HG03460 (cell line): Measurements from ENCODE around the gene ZNF385B.

ENCODE experiments used
- ATAC-seq: cut with Tn5 transposase; IDR thresholded peaks from one replicate; pipeline ENCODE4 v1.9.1; 2021; ENCODE audit not compliant: unreplicated experiment

Gene ZNF385B

DNA sequence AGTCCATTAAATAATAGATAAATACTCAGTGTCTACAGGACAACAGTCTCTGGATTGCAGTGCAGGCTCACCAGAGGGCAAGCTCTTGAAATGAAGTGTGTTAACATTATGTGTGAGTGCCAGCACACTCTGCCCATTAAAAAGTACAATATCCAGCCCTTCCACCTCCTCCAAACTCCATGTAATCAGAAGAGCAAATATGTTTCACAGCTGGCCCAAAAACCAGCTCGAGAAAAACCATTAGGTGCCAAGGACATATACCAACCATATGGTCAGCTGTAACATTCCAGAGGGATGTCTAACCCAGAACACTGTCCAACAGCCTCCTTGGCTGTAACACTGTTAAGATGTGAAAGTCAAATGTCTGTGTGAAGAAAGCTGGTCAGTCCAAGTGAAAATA lies 112.2 kb downstream of the ZNF385B start:
- no peak for ATAC-seq

DNA sequence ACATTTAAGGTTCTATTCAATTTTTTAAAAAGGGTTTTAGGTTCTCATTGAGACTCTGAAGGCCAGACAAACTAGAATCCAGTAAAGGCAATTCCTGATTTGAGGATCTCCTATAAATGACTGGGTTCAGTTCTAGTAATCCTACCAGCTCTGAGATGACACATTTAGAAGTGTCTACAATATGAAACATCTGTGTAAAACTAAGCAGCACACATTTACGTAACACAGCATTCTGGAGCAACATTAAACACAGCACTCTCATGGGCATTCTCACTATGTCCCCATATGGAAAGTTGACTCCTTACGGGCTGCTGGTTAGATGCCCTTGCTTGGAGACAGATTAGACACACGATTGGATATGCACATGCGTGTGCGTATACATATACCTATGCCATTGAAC lies 114.4 kb downstream of the ZNF385B start:
- ATAC-seq: no peak

DNA sequence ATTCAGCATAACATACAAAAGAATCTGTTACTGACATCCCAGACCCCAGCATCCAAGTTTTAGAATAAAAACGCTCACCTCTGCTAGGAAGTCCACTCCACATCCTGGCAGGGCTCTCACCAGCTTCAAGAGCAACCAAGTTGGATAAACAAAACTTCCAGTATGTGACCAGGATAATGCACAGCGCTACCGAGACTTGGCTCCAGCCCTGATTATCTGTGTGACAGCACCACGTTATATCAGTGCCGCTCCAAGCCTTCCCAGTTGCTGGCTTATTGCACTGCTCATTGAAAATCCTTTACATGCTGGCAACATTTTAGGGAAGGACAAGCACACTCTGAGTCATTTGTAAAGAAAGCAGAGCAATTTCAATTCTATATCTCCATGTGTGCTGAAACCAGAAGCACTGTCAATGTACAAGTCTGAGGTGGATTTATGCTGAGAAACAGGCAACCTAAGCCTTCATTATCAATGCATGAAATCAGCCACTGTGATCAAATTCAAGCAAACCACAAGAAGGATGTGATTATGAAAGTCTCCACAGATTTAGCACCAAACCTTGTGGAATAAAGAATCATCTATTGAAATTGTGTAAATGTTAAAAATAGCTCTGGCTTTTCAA lies 115.7 kb downstream of the ZNF385B start:
- ATAC-seq: no peak

DNA sequence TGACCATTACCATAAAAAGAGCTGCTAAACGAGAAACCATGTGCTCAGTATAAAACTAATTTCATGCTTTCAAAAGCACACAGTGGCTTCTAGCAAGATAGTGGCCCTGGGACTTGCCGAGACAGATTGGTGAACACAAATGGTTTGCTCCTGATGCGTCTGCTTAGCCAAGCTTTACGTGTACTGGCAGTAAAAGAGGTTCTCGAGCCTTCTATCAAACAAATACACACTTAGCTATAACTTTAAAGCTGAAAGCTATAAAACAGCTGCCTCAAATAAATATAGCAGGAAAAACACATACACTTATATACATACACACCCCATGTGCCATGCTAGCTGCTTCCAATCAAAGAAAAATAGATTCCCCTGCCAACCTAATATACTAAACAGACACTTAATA lies 117.0 kb downstream of the ZNF385B start:
- ATAC-seq: no peak

DNA sequence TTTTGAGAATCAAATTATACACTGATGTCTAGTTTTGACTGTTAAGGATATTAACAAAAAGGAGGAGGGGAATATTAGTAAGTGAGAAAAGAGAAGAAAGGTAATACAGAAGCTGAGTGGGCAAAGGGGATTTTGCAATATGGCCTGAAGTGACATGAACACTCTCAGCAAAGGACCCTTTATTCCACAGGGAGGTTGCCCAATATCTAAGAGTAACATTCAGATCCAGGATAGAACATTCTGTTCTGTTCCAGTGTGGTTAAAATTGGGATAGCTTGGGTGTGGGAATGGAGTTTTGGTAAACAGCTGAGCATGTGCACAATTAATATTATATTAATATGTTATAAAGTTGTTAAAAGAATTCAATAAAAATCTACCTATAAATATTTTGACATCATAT lies 120.1 kb downstream of the ZNF385B start:
- no peak for ATAC-seq

DNA sequence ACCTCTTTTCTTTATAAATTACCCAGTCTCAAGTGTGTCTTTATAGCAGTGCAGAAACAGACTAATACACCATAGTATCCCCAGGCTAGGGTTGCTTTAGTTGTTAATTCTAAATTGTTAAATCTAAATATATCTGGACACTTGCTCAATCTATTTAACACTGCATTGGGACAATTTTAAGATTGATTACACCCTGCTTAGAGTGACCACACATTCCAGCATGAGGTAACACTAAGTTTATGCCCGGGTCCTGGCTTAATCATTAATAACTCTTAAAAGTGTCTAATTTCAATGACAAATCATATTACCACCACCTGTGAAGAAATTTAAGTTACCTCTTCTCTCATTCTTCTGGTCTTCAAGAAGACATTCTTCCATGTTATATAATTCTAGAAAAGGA lies 131.4 kb downstream of the ZNF385B start:
- no peak for ATAC-seq

DNA sequence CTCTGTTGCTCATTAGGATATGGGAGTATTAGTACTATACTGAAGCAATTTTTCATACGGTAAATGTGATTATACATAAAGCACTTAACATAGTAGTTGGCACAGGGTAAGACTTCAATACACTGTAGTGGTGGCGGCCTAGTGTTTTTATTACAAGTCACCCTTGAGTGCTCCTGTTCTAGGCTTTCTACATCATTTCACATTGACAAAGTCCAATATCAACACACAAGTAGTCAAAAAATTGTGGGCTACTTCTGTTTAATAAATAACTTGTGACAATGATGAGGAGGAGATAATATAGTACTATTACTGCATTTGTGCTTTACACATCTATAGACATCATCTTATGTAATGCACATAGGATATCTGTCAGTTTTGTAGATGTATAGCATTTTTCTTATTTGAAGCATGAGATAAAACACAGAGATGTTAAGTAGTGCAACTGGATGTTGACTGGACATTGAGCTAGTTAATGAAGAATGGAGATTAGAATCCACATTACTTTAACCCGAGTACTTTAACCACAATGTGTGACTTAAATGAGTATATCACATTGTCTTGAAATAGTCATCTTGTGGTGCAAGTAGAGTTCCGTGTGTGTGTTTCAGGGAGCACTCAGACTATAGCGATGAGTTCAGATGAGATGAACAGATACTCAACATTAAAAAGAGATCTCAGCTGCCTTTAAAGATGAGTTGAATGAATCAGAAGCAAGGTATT lies 134.8 kb downstream of the ZNF385B start:
- ATAC-seq: no peak

DNA sequence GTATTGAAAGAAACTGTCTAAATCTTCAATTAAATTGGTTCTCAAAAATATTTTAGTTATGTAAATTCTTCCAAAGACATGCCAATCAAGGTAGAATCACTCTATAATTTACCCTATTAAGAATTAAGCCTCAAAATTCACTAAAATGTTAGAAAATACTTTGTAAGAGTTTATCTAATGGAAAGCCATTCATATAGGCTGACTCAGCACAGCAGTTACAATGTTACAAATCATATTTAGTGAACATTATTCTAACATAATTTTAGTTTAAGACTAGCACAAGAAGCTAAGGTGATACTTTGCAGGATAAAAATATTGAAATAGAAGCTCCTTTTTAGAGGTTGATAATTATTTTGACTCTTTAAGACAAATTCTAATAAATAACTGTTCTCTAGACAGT lies 137.0 kb downstream of the ZNF385B start:
- no peak for ATAC-seq

DNA sequence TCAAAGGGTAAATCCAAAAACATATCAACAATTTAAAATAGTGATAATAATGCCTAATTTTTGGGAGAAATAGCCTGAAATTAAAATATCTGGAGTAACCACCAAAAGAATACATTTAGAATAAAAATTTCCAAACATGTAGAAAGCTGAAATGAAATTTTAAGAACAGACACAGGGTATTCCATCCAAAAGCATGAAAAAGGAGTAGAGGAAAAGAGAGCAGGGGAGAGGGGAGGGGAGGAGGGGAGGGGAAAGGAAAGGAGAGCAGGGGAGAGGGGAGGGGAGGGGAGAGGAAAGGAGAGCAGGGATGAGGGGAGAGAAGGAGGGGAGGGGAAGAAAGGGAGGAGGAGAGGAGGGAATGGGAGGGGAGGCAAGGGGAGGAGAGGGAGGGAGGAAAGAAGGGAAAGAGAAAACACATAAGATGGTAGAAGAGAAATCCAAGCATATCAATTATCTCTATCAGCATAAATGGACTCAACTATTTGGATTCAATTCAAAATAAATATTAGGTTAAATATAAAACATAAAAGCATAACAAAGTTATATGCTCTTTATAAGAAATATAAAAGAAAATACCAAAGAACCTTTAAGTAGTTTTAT lies 141.1 kb downstream of the ZNF385B start:
- ATAC-seq: no peak

DNA sequence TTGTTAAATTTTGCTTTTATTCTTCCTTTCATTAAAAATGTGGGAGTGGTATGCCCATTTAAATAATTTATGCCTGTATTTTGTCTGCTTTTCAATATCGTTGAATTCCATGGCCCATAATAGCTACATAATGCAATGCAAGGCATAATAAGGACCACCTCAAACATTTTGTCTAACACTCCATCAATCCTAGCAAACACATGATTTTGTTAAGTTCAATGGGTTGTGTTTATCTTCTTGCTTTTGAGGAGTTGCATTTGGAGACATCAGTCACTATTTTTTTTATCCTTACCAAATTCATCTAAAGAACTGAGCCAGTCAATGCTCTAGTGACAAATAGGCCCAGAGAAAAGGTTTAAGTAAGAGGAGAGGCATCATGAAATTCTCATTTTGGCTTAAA lies 145.5 kb downstream of the ZNF385B start:
- no peak for ATAC-seq

DNA sequence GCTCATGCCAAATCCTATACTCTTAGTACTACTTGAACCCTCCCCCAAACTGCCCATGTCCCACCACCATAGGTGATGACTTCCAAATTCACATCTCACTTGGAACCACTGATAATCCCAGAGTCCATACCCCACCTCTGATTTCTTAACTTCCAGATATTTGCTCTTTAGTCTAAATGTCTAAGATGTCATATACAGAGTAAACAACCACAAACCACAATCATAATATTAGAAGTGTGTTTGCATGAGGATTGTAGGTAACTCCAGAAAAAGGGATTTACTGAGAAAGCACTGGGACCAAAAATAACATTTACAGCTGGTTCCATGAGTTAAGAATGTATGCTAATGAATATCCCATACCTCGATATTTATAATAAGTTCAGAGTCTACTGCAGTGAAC lies 146.2 kb downstream of the ZNF385B start:
- ATAC-seq: no peak

DNA sequence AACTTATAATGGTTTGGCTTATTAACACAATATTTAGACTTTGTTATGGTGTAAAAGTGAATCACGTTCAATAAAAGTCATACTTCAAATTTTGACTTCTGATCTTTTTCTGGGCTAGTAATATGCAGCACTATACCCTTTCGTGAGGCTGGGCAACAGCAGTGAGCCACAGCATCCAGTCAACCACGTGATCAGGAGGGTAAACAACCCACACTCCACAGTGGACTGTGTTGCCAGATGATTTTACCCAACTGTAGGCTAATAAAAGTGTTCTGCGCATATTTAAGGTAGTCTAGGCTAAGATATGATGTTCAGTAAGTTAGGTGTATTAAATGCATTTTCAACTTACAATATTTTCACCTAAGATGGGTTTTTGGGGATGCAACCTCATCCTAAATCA lies 148.6 kb downstream of the ZNF385B start:
- no peak for ATAC-seq

DNA sequence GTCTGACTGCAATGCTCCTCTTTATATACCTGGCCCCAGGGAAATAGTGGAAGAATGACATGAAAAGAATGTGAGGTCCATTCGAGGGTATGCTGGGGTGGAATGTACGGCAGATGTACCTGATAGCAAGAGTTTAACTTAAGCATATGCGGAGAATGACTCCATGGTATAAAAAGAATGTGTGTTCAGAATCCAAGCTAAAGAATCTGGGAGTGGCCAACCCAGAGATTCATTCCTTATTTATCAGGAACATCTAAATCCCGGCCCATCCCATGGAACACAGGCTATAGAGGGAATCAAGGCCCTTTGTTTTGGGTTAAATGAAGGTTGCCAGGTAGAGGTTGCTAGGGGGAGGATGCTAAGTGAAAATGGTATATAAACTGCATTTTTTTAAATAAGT lies 150.0 kb downstream of the ZNF385B start:
- ATAC-seq: no peak

DNA sequence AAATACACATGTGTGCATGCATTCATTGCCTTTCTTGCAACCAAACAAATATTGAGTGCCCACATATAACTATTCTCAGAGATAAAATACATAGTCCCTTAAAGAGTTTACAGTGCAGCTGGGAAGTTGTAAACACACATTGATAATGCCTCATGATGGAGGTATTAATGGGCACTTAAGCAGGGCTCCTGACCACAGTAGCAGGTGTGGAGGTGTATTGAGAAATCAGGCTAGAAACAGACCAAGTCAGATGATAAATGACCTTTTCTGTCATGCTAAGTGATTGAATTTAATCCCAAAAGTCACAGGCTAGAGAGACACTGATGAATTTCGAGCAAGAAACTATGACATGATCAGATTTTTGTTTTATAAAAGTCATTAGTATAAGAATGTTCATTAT lies 157.7 kb downstream of the ZNF385B start:
- no peak for ATAC-seq

DNA sequence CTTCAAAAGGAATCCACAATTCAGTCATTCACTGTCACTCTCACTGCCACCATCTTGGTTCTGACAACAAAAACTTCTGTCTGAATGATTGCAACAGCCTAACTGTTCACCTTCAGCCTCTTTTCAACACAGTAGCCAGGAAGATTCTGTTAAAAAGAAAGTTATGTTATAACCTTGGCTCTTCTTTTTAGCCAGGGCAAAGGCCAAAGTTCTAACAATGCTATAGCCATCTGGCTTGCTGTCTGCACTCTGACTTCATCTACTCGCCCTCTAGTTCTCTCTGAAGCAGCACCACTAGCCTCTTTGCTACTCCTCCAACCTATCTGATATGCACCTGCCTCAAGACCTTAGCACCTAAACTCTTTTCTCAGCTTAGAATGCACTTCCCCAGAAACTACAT lies 158.5 kb downstream of the ZNF385B start:
- no peak for ATAC-seq

DNA sequence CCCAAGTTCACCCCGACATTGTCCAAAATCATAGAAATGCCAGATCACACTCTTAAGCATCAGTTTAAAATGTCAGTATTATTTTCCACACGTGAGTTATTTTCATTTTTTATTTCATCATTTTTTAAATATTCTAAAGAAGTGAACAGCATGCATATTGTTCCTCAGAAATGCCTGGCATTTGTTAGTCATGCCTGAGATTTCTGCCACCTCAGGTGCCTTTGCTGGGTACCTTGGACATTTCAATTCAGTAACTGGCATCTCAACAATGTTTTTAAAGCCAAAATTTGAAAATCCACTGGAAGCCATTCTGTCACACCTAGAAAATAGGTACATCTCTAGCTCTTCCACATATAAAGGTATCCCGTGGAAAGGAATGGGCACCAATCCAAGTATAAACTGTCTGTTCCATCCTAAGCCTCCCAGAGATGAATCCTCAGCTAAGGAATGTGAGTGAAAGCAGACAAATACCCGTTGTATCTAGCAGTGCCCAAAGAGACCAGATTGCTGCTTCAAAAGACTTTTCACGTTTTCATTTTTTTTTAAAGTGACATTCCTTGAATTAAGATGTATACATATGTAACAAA lies 159.8 kb downstream of the ZNF385B start:
- no peak for ATAC-seq

DNA sequence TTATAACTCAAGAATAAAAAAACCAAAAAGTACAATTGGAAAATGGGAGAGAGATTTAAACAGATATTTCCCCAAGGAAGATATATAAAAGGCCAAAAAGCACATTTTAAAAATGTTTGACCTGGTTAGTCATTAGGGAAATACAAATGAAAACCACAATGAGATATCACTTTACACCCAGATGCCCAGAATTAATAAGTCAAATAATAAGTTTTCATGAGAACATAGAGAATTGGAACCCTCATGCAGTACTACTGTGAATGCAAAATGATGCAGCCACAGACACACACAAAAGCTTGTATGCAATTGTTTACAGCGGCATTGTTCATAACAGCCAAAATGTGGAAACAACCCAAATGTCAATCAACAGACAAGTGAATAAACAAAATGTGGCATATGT lies 165.9 kb downstream of the ZNF385B start:
- no peak for ATAC-seq

DNA sequence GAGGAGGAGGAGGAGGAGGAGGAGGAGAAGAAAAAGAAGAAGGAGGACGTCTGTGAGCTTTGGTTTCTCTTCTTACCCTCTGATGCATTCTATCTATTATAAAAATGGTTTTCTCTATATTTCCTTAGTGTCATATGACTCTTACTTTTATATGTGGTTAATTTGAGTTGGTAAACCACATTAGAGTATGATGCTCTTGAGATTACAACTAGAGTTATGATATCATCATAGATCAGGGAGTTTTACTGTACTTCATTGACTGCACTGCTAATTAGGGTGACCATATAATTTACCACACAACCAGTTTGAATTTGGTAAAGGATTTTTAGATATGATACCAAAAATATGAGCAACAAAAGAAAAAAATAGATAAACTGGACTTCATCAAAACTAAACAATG lies 166.4 kb downstream of the ZNF385B start:
- no peak for ATAC-seq

DNA sequence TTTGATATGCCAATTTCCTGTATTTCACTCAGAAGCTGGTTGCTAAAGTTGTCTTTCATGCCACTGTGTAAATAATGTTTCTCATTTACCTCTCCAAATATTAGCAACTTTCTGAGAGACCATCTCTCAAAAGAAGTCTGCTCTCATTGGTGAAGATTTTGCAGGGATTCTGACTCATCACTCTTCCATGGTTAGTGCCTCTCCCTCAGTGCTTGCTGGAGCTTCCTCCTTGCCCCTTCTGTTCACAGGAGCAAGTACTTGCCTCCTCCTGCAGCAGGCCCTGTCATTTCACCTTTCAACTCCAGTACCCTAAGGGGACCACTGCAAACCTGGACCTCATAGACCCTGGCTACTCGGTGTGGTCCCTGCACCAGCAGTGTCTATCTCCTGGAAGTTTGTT lies 168.8 kb downstream of the ZNF385B start:
- ATAC-seq: no peak

DNA sequence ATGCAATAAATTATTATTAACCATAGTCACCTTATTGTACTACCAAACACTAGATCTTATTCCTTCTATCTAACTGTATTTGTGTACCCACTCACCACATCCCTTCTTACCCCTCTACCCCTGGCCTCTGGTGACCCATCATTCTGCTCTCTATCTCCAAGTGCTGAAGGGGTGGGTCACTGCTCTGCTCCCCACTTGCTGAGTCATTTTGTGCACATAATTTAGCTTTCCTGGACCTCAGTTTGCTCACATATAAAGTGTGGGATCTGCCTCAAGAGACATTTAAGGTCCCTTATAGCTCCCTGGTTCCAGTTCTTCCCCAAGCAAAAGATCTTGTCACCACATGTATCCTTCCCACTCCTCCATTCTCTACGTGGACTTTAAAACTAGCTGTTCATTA lies 169.4 kb downstream of the ZNF385B start:
- no peak for ATAC-seq

DNA sequence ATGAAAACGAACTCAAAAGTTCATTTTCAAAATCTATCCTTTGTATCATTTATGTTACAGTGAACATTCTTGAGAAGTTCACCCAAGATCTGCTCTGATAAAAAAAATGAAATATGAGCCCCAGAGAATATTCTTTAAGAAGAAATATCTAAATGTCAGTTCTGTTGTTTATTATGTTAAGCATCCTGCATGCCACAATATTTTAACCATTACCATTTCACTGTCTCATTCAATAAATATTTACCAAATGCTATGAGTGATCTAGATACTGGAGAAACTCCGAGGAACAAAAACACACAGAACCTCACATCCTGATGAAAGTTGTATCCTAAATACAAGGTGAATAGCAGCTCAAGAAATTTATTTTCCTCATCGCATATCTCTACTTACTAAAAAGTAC lies 170.2 kb downstream of the ZNF385B start:
- ATAC-seq: no peak

DNA sequence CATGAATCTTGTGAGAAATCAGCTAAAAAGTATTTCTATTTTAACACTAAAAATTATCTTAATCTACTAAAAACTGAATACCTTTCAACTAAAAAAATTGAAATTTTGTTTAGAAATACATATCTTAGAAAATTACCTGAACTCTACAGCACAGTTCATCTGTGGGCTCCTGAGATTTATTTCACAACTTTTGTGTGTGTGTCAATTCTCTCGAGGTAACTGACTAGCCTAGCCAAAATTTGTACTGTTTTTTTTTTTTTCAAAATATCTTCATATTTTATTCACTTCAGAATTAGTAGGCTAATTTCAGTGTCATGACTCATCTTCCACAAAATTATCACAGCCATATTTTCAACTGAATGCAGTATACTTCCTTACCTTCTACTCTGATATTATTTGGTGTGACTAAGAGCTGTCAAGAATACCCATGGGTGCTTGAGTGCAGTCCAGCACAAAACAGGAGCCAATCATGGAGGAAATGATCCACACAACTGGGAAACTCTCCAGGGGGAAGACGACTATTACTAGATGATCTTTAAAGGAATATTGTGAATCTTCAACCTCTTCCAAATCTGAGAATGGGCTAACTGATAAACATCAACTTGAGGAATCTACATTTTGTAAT lies 174.6 kb downstream of the ZNF385B start:
- ATAC-seq: no peak
